ENCODE data around the gene PCGF3. TPM values are rescaled to one million over a fixed set of nuclear protein-coding genes. Genes with fewer than 3 reads are reported as not detected.

PCGF3 gene
- total RNA-seq, 4 donors from 2014 or later = 31.7 to 35.3 (median 34.7) TPM

- WGBS = 86% methylated on average over 12 of the region's 12 CpGs
- DNase-seq (ENCODE audit: extremely low spot score) = no peak
- Histone ChIP-seq H3K27ac (replicated peaks in 1 of 4) (no peak overlapping the region), H3K4me3 (no peak overlapping the region), H3K9me3 (peaks cover 0 to 5% (median 0%) of the 10 kb centered on the region in 4 donors), H3K27me3 (no peaks in the 10 kb centered on the region), H3K36me3 (peaks cover 12 to 87% (median 65%) of the 10 kb centered on the region in 4 donors), H3K4me1 (peaks cover 28 to 43% (median 39%) of the 10 kb centered on the region in 4 donors)
- intact Hi-C loops (cut with DNase I) = no loop called here
- TF ChIP-seq, protein P1, sequence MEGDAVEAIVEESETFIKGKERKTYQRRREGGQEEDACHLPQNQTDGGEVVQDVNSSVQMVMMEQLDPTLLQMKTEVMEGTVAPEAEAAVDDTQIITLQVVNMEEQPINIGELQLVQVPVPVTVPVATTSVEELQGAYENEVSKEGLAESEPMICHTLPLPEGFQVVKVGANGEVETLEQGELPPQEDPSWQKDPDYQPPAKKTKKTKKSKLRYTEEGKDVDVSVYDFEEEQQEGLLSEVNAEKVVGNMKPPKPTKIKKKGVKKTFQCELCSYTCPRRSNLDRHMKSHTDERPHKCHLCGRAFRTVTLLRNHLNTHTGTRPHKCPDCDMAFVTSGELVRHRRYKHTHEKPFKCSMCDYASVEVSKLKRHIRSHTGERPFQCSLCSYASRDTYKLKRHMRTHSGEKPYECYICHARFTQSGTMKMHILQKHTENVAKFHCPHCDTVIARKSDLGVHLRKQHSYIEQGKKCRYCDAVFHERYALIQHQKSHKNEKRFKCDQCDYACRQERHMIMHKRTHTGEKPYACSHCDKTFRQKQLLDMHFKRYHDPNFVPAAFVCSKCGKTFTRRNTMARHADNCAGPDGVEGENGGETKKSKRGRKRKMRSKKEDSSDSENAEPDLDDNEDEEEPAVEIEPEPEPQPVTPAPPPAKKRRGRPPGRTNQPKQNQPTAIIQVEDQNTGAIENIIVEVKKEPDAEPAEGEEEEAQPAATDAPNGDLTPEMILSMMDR (IDR thresholded peaks at IDR 0.05) = no peak
Measured at GRCh38 chr4:768995-769394, 63.4 kb downstream of the PCGF3 start.

- Histone ChIP-seq H3K4me1 (peaks cover 29 to 48% (median 40%) of the 10 kb centered on the region in 4 donors), H3K4me3 (no peak overlapping the region), H3K36me3 (peaks cover 16 to 87% (median 62%) of the 10 kb centered on the region in 4 donors), H3K27me3 (no peaks in the 10 kb centered on the region), H3K9me3 (peaks cover 0 to 4% (median 0%) of the 10 kb centered on the region in 4 donors), H3K27ac (replicated peaks in 1 of 4) (no peak overlapping the region)
- TF ChIP-seq EP300 (IDR thresholded peaks at IDR 0.05) (no peak), POLR2AphosphoS5 (IDR thresholded peaks at IDR 0.05) (no peak), POLR2A (IDR thresholded peaks at IDR 0.05; ENCODE audit: low read depth) (no peak)
- TF ChIP-seq, protein P1 (IDR thresholded peaks at IDR 0.05) = no peak
- 90% methylated on average over 19 of the region's 19 CpGs for WGBS
- no peak for DNase-seq (ENCODE audit: extremely low spot score)
- intact Hi-C loops (cut with DNase I) = no loop called here
Measured at GRCh38 chr4:769511-769910, 63.9 kb downstream of the PCGF3 start.

DNA sequence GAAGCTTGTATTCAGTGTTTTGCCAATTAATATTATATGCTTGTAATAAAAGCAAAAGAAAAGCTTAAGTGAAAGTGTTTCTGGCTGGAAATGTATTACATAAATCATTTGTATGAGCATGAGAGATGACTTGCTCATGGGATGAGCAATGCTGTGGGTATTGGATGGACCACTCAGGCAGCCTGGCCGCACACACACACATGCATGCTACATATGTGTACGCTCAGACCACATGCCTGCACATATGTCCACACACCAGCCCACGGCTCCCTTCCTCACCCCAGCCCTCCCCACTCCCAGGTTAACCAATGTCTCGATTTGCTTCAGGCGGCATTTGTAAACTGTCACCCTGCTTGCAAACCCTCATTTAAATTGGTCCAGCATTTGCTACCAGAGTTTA, 64.4 kb downstream of the PCGF3 start:
- H3K9me3 ChIP-seq = no peaks in the 10 kb centered on the region
- intact Hi-C loops (cut with DNase I) = no loop called here
- H3K4me1 ChIP-seq = peaks cover 34 to 53% (median 40%) of the 10 kb centered on the region in 4 donors
- TF ChIP-seq, protein P1 (IDR thresholded peaks at IDR 0.05) = no peak
- TF ChIP-seq EP300 (IDR thresholded peaks at IDR 0.05) = no peak
- no peak for TF ChIP-seq POLR2AphosphoS5 (IDR thresholded peaks at IDR 0.05)
- TF ChIP-seq POLR2A (IDR thresholded peaks at IDR 0.05; ENCODE audit: low read depth) = no peak
- no peak overlapping the region for H3K27ac ChIP-seq (replicated peaks in 1 of 4)
- no peaks in the 10 kb centered on the region for H3K27me3 ChIP-seq
- H3K36me3 ChIP-seq = peaks cover 18 to 87% (median 61%) of the 10 kb centered on the region in 4 donors
- 91% methylated on average over 5 of the region's 5 CpGs for WGBS
- no peak for DNase-seq (ENCODE audit: extremely low spot score)
- no peak overlapping the region for H3K4me3 ChIP-seq

DNA sequence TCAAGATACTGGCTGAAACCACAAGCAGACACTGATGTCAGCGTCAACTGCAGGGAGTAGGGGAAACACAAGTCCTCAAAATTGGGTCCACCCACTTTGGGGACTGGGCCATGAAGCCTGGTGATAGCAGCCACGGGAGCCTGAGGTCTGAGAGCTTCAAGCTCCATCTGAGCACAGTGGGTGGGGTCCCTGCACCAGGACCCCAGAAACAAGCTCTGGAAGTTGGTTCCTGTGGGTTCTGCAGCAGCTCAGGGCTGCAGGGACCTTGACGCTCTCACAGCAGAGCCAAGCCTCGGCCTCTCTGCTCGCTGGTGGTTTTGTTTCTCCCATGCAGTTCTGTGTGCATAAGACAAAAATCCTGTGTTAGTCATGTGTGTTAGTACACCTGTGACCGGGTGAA, 65.8 kb downstream of the PCGF3 start:
- intact Hi-C loops (cut with DNase I) = no loop called here
- Histone ChIP-seq H3K27me3 (no peaks in the 10 kb centered on the region), H3K36me3 (peaks cover 16 to 87% (median 61%) of the 10 kb centered on the region in 4 donors), H3K4me3 (no peak overlapping the region), H3K9me3 (no peaks in the 10 kb centered on the region), H3K27ac (replicated peaks in 1 of 4) (peak overlapping the region; percentile 31 to 64 (median 57)), H3K4me1 (peaks cover 32 to 67% (median 48%) of the 10 kb centered on the region in 4 donors)
- no peak for DNase-seq (ENCODE audit: extremely low spot score)
- TF ChIP-seq EP300 (IDR thresholded peaks at IDR 0.05) = no peak
- TF ChIP-seq POLR2AphosphoS5 (IDR thresholded peaks at IDR 0.05) = no peak
- TF ChIP-seq POLR2A (IDR thresholded peaks at IDR 0.05; ENCODE audit: low read depth) = no peak
- TF ChIP-seq, protein P1 (IDR thresholded peaks at IDR 0.05) = no peak
- 67% methylated on average over 6 of the region's 6 CpGs for WGBS

DNA sequence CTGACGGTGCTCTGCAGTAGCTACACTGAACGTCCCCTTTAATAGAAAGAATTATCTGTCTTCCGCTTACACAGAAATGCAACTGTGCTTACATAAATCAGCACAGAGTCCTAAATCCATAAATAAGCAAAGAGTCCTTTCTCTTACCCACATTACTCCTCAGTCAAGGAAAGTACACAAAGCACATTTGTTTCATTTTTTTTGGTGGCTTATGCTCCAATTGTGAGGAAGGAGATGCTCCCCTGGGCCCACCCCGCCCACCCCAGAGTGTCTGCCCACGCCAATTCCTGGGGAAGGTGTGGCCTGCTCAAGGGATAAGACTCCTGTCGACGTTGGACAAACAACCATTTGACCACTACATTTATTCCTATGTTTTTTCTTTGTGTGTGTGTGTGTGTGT, 66.5 kb downstream of the PCGF3 start:
- Histone ChIP-seq H3K27me3 (no peaks in the 10 kb centered on the region), H3K4me1 (peaks cover 32 to 73% (median 50%) of the 10 kb centered on the region in 4 donors), H3K27ac (replicated peaks in 1 of 4) (peak overlapping the region; percentile 31 to 67 (median 60)), H3K4me3 (no peak overlapping the region), H3K36me3 (peaks cover 17 to 87% (median 61%) of the 10 kb centered on the region in 4 donors), H3K9me3 (no peaks in the 10 kb centered on the region)
- intact Hi-C loops (cut with DNase I) = no loop called here
- 57% methylated on average over 7 of the region's 7 CpGs for WGBS
- no peak for DNase-seq (ENCODE audit: extremely low spot score)
- TF ChIP-seq, protein P1 (IDR thresholded peaks at IDR 0.05) = no peak
- TF ChIP-seq POLR2A (IDR thresholded peaks at IDR 0.05; ENCODE audit: low read depth) = no peak
- no peak for TF ChIP-seq POLR2AphosphoS5 (IDR thresholded peaks at IDR 0.05)
- no peak for TF ChIP-seq EP300 (IDR thresholded peaks at IDR 0.05)

Measured in esophagus muscularis mucosa (tissue), 4 donors.